ENCODE results near the gene UBE2F. TPM values are rescaled to one million over a fixed set of nuclear protein-coding genes. Genes with fewer than 3 reads are reported as not detected.
"Not testable (repeated sequence)": the region's sequence is repeated elsewhere in the genome, so short reads cannot be mapped to it uniquely, and the experiment has no call there.

The UBE2F gene
- total and polyA plus RNA-seq, 2 experiments from 2014 or later = 52.8 to 66.7 TPM

DNA sequence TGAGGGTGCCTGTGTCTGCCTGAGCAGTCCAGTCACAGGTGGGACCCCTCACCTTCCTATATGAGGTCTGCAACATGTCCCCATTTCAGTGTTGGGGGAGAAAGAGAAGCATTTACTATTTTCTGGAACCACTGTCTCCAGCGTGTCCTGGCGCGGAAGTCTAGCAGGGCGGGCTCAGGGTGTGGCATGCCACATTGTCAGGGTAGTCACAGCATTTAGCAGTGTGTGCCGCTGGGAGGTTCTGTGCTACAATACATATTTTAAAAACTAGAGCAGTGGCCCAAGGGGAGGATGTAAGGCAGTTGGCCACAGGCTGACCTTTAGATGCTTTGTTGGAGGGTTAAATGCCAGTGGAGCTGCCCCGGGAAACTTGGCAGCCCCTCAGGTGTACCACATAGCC is 12.5 kb downstream of the UBE2F start:
- Histone ChIP-seq H3K4me1 (ENCODE audit: insufficient read depth) (no peaks in the 10 kb centered on the region), H3K27me3 (no peaks in the 10 kb centered on the region), H3K27ac (no peak overlapping the region), H3K9me3 (ENCODE audit: low read depth) (no peaks in the 10 kb centered on the region), H3K9me2 (replicated peaks; ENCODE audit: insufficient read depth) (no peaks in the 10 kb centered on the region), H3K4me2 (no peak overlapping the region), H3K79me2 (peaks cover 86% of the 10 kb centered on the region), H2AFZ (no peak overlapping the region), H4K20me1 (ENCODE audit: insufficient read depth, poor library complexity, severe bottlenecking) (peaks cover 49% of the 10 kb centered on the region), H3K36me3 (replicated peaks; ENCODE audit: insufficient read depth, low read depth) (no peaks in the 10 kb centered on the region), H3K4me3 (no peak overlapping the region)
- DNase-seq (ENCODE audit: low spot score) = no peak
- TF ChIP-seq EZH2 (IDR thresholded peaks at IDR 0.05; ENCODE audit: borderline replicate concordance) = no peak
- 100% methylated on average over 6 of the region's 6 CpGs for WGBS (ENCODE audit: low lambda C conversion rate, missing lambda C conversion rate)

- Histone ChIP-seq H4K20me1 (ENCODE audit: insufficient read depth, poor library complexity, severe bottlenecking) (peaks cover 49% of the 10 kb centered on the region), H3K4me3 (no peak overlapping the region), H3K4me1 (ENCODE audit: insufficient read depth) (no peaks in the 10 kb centered on the region), H3K4me2 (no peak overlapping the region), H3K79me2 (peaks cover 86% of the 10 kb centered on the region), H3K27ac (no peak overlapping the region), H3K36me3 (replicated peaks; ENCODE audit: insufficient read depth, low read depth) (no peaks in the 10 kb centered on the region), H2AFZ (no peak overlapping the region), H3K27me3 (no peaks in the 10 kb centered on the region), H3K9me3 (ENCODE audit: low read depth) (no peaks in the 10 kb centered on the region), H3K9me2 (replicated peaks; ENCODE audit: insufficient read depth) (no peaks in the 10 kb centered on the region)
- TF ChIP-seq EZH2phosphoT487 (IDR thresholded peaks at IDR 0.05; ENCODE audit: low read depth, severe bottlenecking, unreplicated experiment) (no peak), CTCF (IDR thresholded peaks at IDR 0.05; ENCODE audit: poor library complexity) (no peak), EZH2 (IDR thresholded peaks at IDR 0.05; ENCODE audit: borderline replicate concordance) (no peak)
- 71% methylated on average over 1 of the region's 1 CpG for WGBS (ENCODE audit: low lambda C conversion rate, missing lambda C conversion rate)
- no peak for DNase-seq (ENCODE audit: low spot score)
Observed at GRCh38 chr2:237980087-237980486, 13.3 kb downstream of the UBE2F start.

DNA sequence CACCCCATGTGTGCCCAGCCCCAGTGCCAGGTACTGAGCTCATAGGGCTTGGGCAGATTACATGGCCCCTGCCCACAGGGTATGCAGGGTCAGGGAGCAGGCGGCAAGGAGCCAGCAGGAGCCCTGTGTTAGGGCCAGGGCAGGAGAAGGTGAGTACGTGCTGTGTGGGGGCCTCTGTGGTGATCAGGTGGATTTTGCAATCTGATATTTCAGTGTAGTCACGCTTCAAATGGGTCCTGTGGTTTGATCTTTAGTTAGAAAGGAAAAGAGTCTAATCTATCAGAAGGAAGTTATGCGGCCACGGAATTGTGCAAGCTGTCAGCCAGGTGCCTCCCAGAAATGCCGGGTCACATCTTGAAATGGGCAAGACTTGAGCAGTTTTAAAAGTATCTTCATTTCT is 13.9 kb downstream of the UBE2F start:
- Histone ChIP-seq H3K27me3 (no peaks in the 10 kb centered on the region), H3K9me2 (replicated peaks; ENCODE audit: insufficient read depth) (no peaks in the 10 kb centered on the region), H3K36me3 (replicated peaks; ENCODE audit: insufficient read depth, low read depth) (no peaks in the 10 kb centered on the region), H3K4me2 (no peak overlapping the region), H3K79me2 (peaks cover 86% of the 10 kb centered on the region), H3K27ac (no peak overlapping the region), H3K4me3 (no peak overlapping the region), H3K4me1 (ENCODE audit: insufficient read depth) (no peaks in the 10 kb centered on the region), H3K9me3 (ENCODE audit: low read depth) (no peaks in the 10 kb centered on the region), H4K20me1 (ENCODE audit: insufficient read depth, poor library complexity, severe bottlenecking) (peaks cover 49% of the 10 kb centered on the region), H2AFZ (no peak overlapping the region)
- 94% methylated on average over 6 of the region's 6 CpGs for WGBS (ENCODE audit: low lambda C conversion rate, missing lambda C conversion rate)
- no peak for DNase-seq (ENCODE audit: low spot score)
- TF ChIP-seq EZH2 (IDR thresholded peaks at IDR 0.05; ENCODE audit: borderline replicate concordance) = no peak

- H3K4me3 ChIP-seq; H3K27me3 ChIP-seq; H3K9me3 ChIP-seq (ENCODE audit: low read depth); H3K9me2 ChIP-seq (replicated peaks; ENCODE audit: insufficient read depth); H3K4me2 ChIP-seq; H3K4me1 ChIP-seq (ENCODE audit: insufficient read depth); H3K36me3 ChIP-seq (replicated peaks; ENCODE audit: insufficient read depth, low read depth); H2AFZ ChIP-seq; H3K27ac ChIP-seq; DNase-seq (ENCODE audit: low spot score): not testable (repeated sequence)
- 92% methylated on average over 5 of the region's 5 CpGs for WGBS (ENCODE audit: low lambda C conversion rate, missing lambda C conversion rate)
- peaks cover 86% of the 10 kb centered on the region for H3K79me2 ChIP-seq
- H4K20me1 ChIP-seq (ENCODE audit: insufficient read depth, poor library complexity, severe bottlenecking) = peaks cover 49% of the 10 kb centered on the region
Observed at GRCh38 chr2:237981621-237982020, 14.8 kb downstream of the UBE2F start.

DNA sequence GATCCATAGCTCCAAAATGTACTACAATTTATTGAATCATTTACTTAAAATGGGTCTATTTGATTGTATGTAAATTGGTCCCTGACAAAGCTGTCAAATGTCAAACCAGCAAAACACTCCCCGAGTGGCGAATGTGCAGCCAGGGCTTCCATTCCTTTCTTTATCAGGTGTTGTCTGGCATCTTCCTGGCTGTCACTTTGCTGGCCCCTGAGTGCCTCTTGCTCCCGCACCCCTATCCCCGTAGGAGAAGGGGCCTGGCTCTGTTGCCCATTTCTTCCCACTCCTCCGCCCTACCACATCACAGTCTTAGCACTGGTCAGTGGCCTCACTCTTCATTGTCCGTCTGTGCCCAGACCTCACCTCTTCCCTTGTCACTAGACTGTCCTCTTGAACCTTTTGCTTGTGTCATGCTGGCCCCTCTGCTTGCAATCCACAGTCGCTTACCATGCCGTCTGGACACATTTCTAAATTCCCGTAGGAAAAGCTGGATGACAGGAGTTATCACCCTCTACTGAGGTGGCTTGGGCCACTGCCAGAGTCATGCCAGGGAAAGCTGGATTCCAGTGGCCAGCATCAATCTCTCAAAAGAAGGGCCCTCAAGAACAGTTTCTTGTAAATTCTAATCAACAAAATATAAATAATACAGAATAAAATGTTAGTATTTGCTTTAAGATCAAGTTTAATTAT is 15.4 kb downstream of the UBE2F start:
- peaks cover 44% of the 10 kb centered on the region for H4K20me1 ChIP-seq (ENCODE audit: insufficient read depth, poor library complexity, severe bottlenecking)

More for the DNA sequence above, 15.4 kb downstream of the UBE2F start:
- Histone ChIP-seq H2AFZ (no peak overlapping the region), H3K4me3 (no peak overlapping the region), H3K4me2 (no peak overlapping the region), H3K27ac (no peak overlapping the region), H3K79me2 (peaks cover 86% of the 10 kb centered on the region), H3K4me1 (ENCODE audit: insufficient read depth) (no peaks in the 10 kb centered on the region), H3K36me3 (replicated peaks; ENCODE audit: insufficient read depth, low read depth) (no peaks in the 10 kb centered on the region), H3K9me2 (replicated peaks; ENCODE audit: insufficient read depth) (no peaks in the 10 kb centered on the region), H3K9me3 (ENCODE audit: low read depth) (no peaks in the 10 kb centered on the region), H3K27me3 (no peaks in the 10 kb centered on the region)
- no peak for TF ChIP-seq CTCF (IDR thresholded peaks at IDR 0.05; ENCODE audit: poor library complexity)
- TF ChIP-seq EZH2 (IDR thresholded peaks at IDR 0.05; ENCODE audit: borderline replicate concordance) = no peak
- TF ChIP-seq EZH2phosphoT487 (IDR thresholded peaks at IDR 0.05; ENCODE audit: low read depth, severe bottlenecking, unreplicated experiment) = no peak
- no peak for DNase-seq (ENCODE audit: low spot score)
- WGBS (ENCODE audit: low lambda C conversion rate, missing lambda C conversion rate) = 95% methylated on average over 9 of the region's 9 CpGs
